ENCODE data around the gene NECTIN2. TPM values are rescaled to one million over a fixed set of nuclear protein-coding genes. Genes with fewer than 3 reads are reported as not detected.
"Not testable (repeated sequence)": the region's sequence is repeated elsewhere in the genome, so short reads cannot be mapped to it uniquely, and the experiment has no call there.

NECTIN2 gene
- total and polyA plus RNA-seq, 10 donors, result 14.3 to 136 (median 98.6) TPM

GRCh38 chr19:44914433-44915206, 68.5 kb downstream of the NECTIN2 start, which contains the start of gene APOC1:
Gene APOC1, plus strand, starts transcription at chr19:44914608. Its CDS starts 284 bp downstream, at chr19:44914892.
- Histone ChIP-seq H3K4me1 (peaks cover 3 to 58% (median 21%) of the 10 kb centered on the region in 6 donors), H3K4me3 (peak within 1 kb of the TSS; percentile 27 to 64 (median 53)), H3K27ac (peak within 1 kb of the TSS; percentile 40 to 82 (median 78)), H3K27me3 (replicated peaks in 1 of 7) (peaks cover 0 to 32% (median 0%) of the 10 kb centered on the region in 7 donors)
- 5 to 7% (median 6%) methylated on average over 23 to 28 of the region's 28 CpGs for WGBS, 5 donors
- TF ChIP-seq POLR2AphosphoS5 (IDR thresholded peaks at IDR 0.05), result peak in 1 of 3 donors; percentile 58
- H3K36me3 ChIP-seq; H3K9me3 ChIP-seq; intact Hi-C loops (cut with DNase I; ENCODE audit: low total_unique reads): not testable (repeated sequence)
- DNase-seq, result peak; percentile 91

DNA sequence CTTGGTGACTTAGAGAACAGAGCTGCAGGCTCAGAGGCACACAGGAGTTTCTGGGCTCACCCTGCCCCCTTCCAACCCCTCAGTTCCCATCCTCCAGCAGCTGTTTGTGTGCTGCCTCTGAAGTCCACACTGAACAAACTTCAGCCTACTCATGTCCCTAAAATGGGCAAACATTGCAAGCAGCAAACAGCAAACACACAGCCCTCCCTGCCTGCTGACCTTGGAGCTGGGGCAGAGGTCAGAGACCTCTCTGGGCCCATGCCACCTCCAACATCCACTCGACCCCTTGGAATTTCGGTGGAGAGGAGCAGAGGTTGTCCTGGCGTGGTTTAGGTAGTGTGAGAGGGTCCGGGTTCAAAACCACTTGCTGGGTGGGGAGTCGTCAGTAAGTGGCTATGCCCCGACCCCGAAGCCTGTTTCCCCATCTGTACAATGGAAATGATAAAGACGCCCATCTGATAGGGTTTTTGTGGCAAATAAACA, 78.2 kb downstream of the NECTIN2 start:
- WGBS, 5 donors, result 72 to 75% (median 74%) methylated on average over 8 of the region's 8 CpGs
- DNase-seq, result no peak
- Histone ChIP-seq H3K9me3 (no peaks in the 10 kb centered on the region), H3K27ac (peak overlapping the region in 6 of 8 donors; percentile 12 to 71 (median 42)), H3K4me3 (no peak overlapping the region), H3K27me3 (replicated peaks in 1 of 7) (peaks cover 0 to 13% (median 0%) of the 10 kb centered on the region in 7 donors), H3K4me1 (peaks cover 9 to 43% (median 38%) of the 10 kb centered on the region in 6 donors), H3K36me3 (no peaks in the 10 kb centered on the region)
- TF ChIP-seq POLR2A (IDR thresholded peaks at IDR 0.05) (no peak), POLR2AphosphoS5 (IDR thresholded peaks at IDR 0.05) (no peak)
- TF ChIP-seq, protein P1, sequence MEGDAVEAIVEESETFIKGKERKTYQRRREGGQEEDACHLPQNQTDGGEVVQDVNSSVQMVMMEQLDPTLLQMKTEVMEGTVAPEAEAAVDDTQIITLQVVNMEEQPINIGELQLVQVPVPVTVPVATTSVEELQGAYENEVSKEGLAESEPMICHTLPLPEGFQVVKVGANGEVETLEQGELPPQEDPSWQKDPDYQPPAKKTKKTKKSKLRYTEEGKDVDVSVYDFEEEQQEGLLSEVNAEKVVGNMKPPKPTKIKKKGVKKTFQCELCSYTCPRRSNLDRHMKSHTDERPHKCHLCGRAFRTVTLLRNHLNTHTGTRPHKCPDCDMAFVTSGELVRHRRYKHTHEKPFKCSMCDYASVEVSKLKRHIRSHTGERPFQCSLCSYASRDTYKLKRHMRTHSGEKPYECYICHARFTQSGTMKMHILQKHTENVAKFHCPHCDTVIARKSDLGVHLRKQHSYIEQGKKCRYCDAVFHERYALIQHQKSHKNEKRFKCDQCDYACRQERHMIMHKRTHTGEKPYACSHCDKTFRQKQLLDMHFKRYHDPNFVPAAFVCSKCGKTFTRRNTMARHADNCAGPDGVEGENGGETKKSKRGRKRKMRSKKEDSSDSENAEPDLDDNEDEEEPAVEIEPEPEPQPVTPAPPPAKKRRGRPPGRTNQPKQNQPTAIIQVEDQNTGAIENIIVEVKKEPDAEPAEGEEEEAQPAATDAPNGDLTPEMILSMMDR (IDR thresholded peaks at IDR 0.05 in 8 of 11, conservative IDR thresholded peaks at IDR 0.05 in 3 of 11), result no peak
- intact Hi-C loops (cut with DNase I; ENCODE audit: low total_unique reads), result no loop called here

- no peaks in the 10 kb centered on the region for H3K9me3 ChIP-seq
- H3K27me3 ChIP-seq (replicated peaks in 1 of 7), result peaks cover 0 to 13% (median 0%) of the 10 kb centered on the region in 7 donors
- intact Hi-C loops (cut with DNase I; ENCODE audit: low total_unique reads), result no loop called here
- peak overlapping the region in 6 of 8 donors; percentile 13 to 71 (median 42) for H3K27ac ChIP-seq
- peaks cover 9 to 43% (median 38%) of the 10 kb centered on the region in 6 donors for H3K4me1 ChIP-seq
- peak; percentile 85 for DNase-seq
- peak overlapping the region in 1 of 8 donors; percentile 11 for H3K4me3 ChIP-seq
- no peaks in the 10 kb centered on the region for H3K36me3 ChIP-seq
- WGBS, 5 donors, result 16 to 29% (median 23%) methylated on average over 7 to 8 of the region's 8 CpGs
- TF ChIP-seq, protein P1 (IDR thresholded peaks at IDR 0.05 in 8 of 11, conservative IDR thresholded peaks at IDR 0.05 in 3 of 11), result no peak
- peak; percentile 70 to 81 (median 76) for TF ChIP-seq POLR2AphosphoS5 (IDR thresholded peaks at IDR 0.05)
These were observed 79.2 kb downstream of the NECTIN2 start for GRCh38 chr19:44925114-44925891.

GRCh38 chr19:44926245-44927077, 80.4 kb downstream of the NECTIN2 start:
- Histone ChIP-seq H3K27me3 (replicated peaks in 1 of 7) (peaks cover 0 to 13% (median 0%) of the 10 kb centered on the region in 7 donors), H3K4me1 (peaks cover 9 to 43% (median 36%) of the 10 kb centered on the region in 6 donors), H3K27ac (peak overlapping the region in 4 of 8 donors; percentile 15 to 71 (median 49)), H3K4me3 (peak overlapping the region in 4 of 8 donors; percentile 3 to 46 (median 10))
- 36 to 57% (median 46%) methylated on average over 15 to 19 of the region's 19 CpGs for WGBS, 5 donors
- intact Hi-C loops (cut with DNase I; ENCODE audit: low total_unique reads); DNase-seq; H3K9me3 ChIP-seq; H3K36me3 ChIP-seq: not testable (repeated sequence)

Measured in spleen (tissue), 11 donors.